Measurements from ENCODE around the gene IMPDH1.

IMPDH1 gene

GRCh38 chr7:128387216-128388144 is 22.3 kb downstream of the IMPDH1 start:
- peak; percentile 38 for DNase-seq (ENCODE audit: low read depth)

GRCh38 chr7:128385988-128386925 is 23.5 kb downstream of the IMPDH1 start:
- no peak for DNase-seq (ENCODE audit: low read depth)

- no peak for DNase-seq (ENCODE audit: low read depth)
Observed at GRCh38 chr7:128384726-128385125, 25.1 kb downstream of the IMPDH1 start.

GRCh38 chr7:128383776-128384175 is 26.0 kb downstream of the IMPDH1 start:
- no peak for DNase-seq (ENCODE audit: low read depth)

GRCh38 chr7:128381161-128381821 is 28.5 kb downstream of the IMPDH1 start:
- no peak for DNase-seq (ENCODE audit: low read depth)

GRCh38 chr7:128380483-128381106 is 29.2 kb downstream of the IMPDH1 start:
- DNase-seq (ENCODE audit: low read depth) = no peak

- DNase-seq (ENCODE audit: low read depth) = no peak
Observed at GRCh38 chr7:128379900-128380479, 29.8 kb downstream of the IMPDH1 start.

- DNase-seq (ENCODE audit: low read depth) = no peak
Observed at GRCh38 chr7:128378637-128379036, 31.1 kb downstream of the IMPDH1 start.

GRCh38 chr7:128376077-128376476 is 33.7 kb downstream of the IMPDH1 start:
- no peak for DNase-seq (ENCODE audit: low read depth)

GRCh38 chr7:128374041-128374440 is 35.7 kb downstream of the IMPDH1 start:
- DNase-seq (ENCODE audit: low read depth) = no peak

GRCh38 chr7:128373606-128374005 is 36.2 kb downstream of the IMPDH1 start:
- no peak for DNase-seq (ENCODE audit: low read depth)

- DNase-seq (ENCODE audit: low read depth) = no peak
Observed at GRCh38 chr7:128370491-128370890, 39.3 kb downstream of the IMPDH1 start.

- no peak for DNase-seq (ENCODE audit: low read depth)
Observed at GRCh38 chr7:128366986-128367385, 42.8 kb downstream of the IMPDH1 start.

GRCh38 chr7:128366300-128366699 is 43.5 kb downstream of the IMPDH1 start:
- DNase-seq (ENCODE audit: low read depth) = no peak

GRCh38 chr7:128365432-128365831 is 44.4 kb downstream of the IMPDH1 start:
- DNase-seq (ENCODE audit: low read depth) = no peak

GRCh38 chr7:128364166-128364870 is 45.5 kb downstream of the IMPDH1 start:
- DNase-seq (ENCODE audit: low read depth) = no peak

- DNase-seq (ENCODE audit: low read depth) = no peak
Observed at GRCh38 chr7:128363261-128363721, 46.5 kb downstream of the IMPDH1 start.

GRCh38 chr7:128362670-128363069 is 47.1 kb downstream of the IMPDH1 start:
- no peak for DNase-seq (ENCODE audit: low read depth)

- peak; percentile 28 for DNase-seq (ENCODE audit: low read depth)
Observed at GRCh38 chr7:128361411-128362379, 48.1 kb downstream of the IMPDH1 start, which contains the start of gene PRRT4. TSS of gene PRRT4 (minus strand) at chr7:128361690.

Measured in activated T-helper 1 cell treated with Interleukin-2 at 50 U/mL for 16 hours (primary cell).